ENCODE results near the gene RPL18A.
A peak's percentile ranks its signal among the peaks of the same experiment; 100 is the strongest.

Gene RPL18A

GRCh38 chr19:17848595-17849292 lies 11.0 kb upstream of the RPL18A start:
- no peak overlapping the region for H3K4me3 ChIP-seq (replicated peaks; ENCODE audit: insufficient read depth, low read length)
- DNase-seq (ENCODE audit: low read depth in 1 of 2, low spot score in 1 of 2): no peak
- no peak overlapping the region for H3K27ac ChIP-seq (replicated peaks)
- TF ChIP-seq GABPA (IDR thresholded peaks at IDR 0.05; ENCODE audit: low read depth) (no peak), REST (IDR thresholded peaks at IDR 0.05; ENCODE audit: insufficient replicate concordance, low read depth) (no peak), CTCF (IDR thresholded peaks at IDR 0.05; ENCODE audit: insufficient read depth, low read length) (no peak), SPI1 (IDR thresholded peaks at IDR 0.05; ENCODE audit: borderline replicate concordance, low read depth) (no peak), POLR2AphosphoS5 (IDR thresholded peaks at IDR 0.05; ENCODE audit: low read depth) (no peak)
- H3K27me3 ChIP-seq (ENCODE audit: insufficient read depth, poor library complexity, severe bottlenecking): no peaks in the 10 kb centered on the region

- DNase-seq (ENCODE audit: low read depth in 1 of 2, low spot score in 1 of 2): no peak
- no peak for TF ChIP-seq GABPA (IDR thresholded peaks at IDR 0.05; ENCODE audit: low read depth)
- no peak for TF ChIP-seq POLR2AphosphoS5 (IDR thresholded peaks at IDR 0.05; ENCODE audit: low read depth)
- no peak for TF ChIP-seq REST (IDR thresholded peaks at IDR 0.05; ENCODE audit: insufficient replicate concordance, low read depth)
- no peak for TF ChIP-seq SPI1 (IDR thresholded peaks at IDR 0.05; ENCODE audit: borderline replicate concordance, low read depth)
- TF ChIP-seq CTCF (IDR thresholded peaks at IDR 0.05; ENCODE audit: insufficient read depth, low read length): no peak
- Histone ChIP-seq H3K27ac (replicated peaks) (no peak overlapping the region), H3K27me3 (ENCODE audit: insufficient read depth, poor library complexity, severe bottlenecking) (no peaks in the 10 kb centered on the region), H3K4me3 (replicated peaks; ENCODE audit: insufficient read depth, low read length) (no peak overlapping the region)
Observed at GRCh38 chr19:17854061-17854460, 5.6 kb upstream of the RPL18A start.

- DNase-seq (ENCODE audit: low read depth in 1 of 2, low spot score in 1 of 2): peak in 1 of 2 experiments; percentile 77
- Histone ChIP-seq H3K4me3 (replicated peaks; ENCODE audit: insufficient read depth, low read length) (no peak overlapping the region), H3K27me3 (ENCODE audit: insufficient read depth, poor library complexity, severe bottlenecking) (no peaks in the 10 kb centered on the region), H3K27ac (replicated peaks) (no peak overlapping the region)
- TF ChIP-seq REST (IDR thresholded peaks at IDR 0.05; ENCODE audit: insufficient replicate concordance, low read depth): no peak
- no peak for TF ChIP-seq POLR2AphosphoS5 (IDR thresholded peaks at IDR 0.05; ENCODE audit: low read depth)
- TF ChIP-seq GABPA (IDR thresholded peaks at IDR 0.05; ENCODE audit: low read depth): no peak
- no peak for TF ChIP-seq SPI1 (IDR thresholded peaks at IDR 0.05; ENCODE audit: borderline replicate concordance, low read depth)
- peak; percentile 97 for TF ChIP-seq CTCF (IDR thresholded peaks at IDR 0.05; ENCODE audit: insufficient read depth, low read length)
Observed at GRCh38 chr19:17855280-17856152, 4.2 kb upstream of the RPL18A start.
